CD14-positive monocyte (primary cell): ENCODE measurements around the gene ATF6. TPM values are rescaled to one million over a fixed set of nuclear protein-coding genes. Genes with fewer than 3 reads are reported as not detected.

ENCODE experiments used
- DNase-seq, 3 donors: peaks; one replicate each; pipeline ENCODE4 v3.0.0-alpha.2; 2011 to 2022
- H2AFZ ChIP-seq: 2 replicates; pipeline ENCODE4 v1.6.0; 2012; ENCODE audit warnings: mild to moderate bottlenecking, low read depth, low read length, inconsistent platforms; ENCODE audit not compliant: insufficient read depth, poor library complexity, severe bottlenecking
- H3K27ac ChIP-seq, 2 donors: 1 replicate in 1 of 2; 2 replicates in 1 of 2; pipeline ENCODE4 v1.5.1; 2012 to 2013; ENCODE audit warnings: low read length in 2 of 2, control low read depth in 1 of 2, inconsistent platforms in 1 of 2, low read depth in 1 of 2, mild to moderate bottlenecking in 1 of 2
- H3K27me3 ChIP-seq, 2 donors: one replicate each; pipeline versions ENCODE4 v1.6.0 to v1.6.1; 2011 to 2013; ENCODE audit warnings: low read length in 2 of 2; ENCODE audit not compliant: control insufficient read depth in 2 of 2, insufficient read depth in 2 of 2
- H3K36me3 ChIP-seq, 2 donors: replicated peaks in 1 of 2; 1 replicate in 1 of 2; 2 replicates in 1 of 2; pipeline versions ENCODE4 v1.5.1 to v1.6.1; 2012 to 2013; ENCODE audit warnings: low read length in 2 of 2, control low read depth in 1 of 2, inconsistent platforms in 1 of 2, mild to moderate bottlenecking in 1 of 2; ENCODE audit not compliant: insufficient read depth in 2 of 2, control insufficient read depth in 1 of 2
- H3K4me1 ChIP-seq, 2 donors: 1 replicate in 1 of 2; 2 replicates in 1 of 2; pipeline versions ENCODE4 v1.5.1 to v1.6.1; 2012 to 2013; ENCODE audit warnings: low read length in 2 of 2, control low read depth in 1 of 2, inconsistent platforms in 1 of 2, mild to moderate bottlenecking in 1 of 2, moderate library complexity in 1 of 2; ENCODE audit not compliant: insufficient read depth in 2 of 2, control insufficient read depth in 1 of 2
- H3K4me2 ChIP-seq: replicated peaks from 2 replicates; pipeline ENCODE3; 2012; ENCODE audit warnings: low read length, moderate library complexity, mild to moderate bottlenecking; ENCODE audit not compliant: poor library complexity, severe bottlenecking; ENCODE audit errors: extremely low read depth
- H3K4me3 ChIP-seq, 3 experiments: fragments of 200-600 bp in 1 of 3; sonication (generic) in 1 of 3; replicated peaks in 1 of 3; 1 replicate in 2 of 3; 2 replicates in 1 of 3; pipeline ENCODE4 v1.5.1; 2011 to 2013; ENCODE audit warnings: low read length in 3 of 3, mild to moderate bottlenecking in 3 of 3, control low read depth in 2 of 3, low read depth in 2 of 3, inconsistent platforms in 1 of 3, moderate library complexity in 1 of 3
- H3K79me2 ChIP-seq: 2 replicates; pipeline ENCODE4 v1.6.0; 2012; ENCODE audit warnings: mild to moderate bottlenecking, control low read depth, inconsistent platforms, low read length, moderate library complexity; ENCODE audit not compliant: insufficient read depth
- H3K9ac ChIP-seq: 2 replicates; pipeline ENCODE4 v1.6.0; 2017; ENCODE audit warnings: low read length, mild to moderate bottlenecking; ENCODE audit not compliant: insufficient read depth, poor library complexity, severe bottlenecking
- H3K9me3 ChIP-seq, 2 donors: replicated peaks in 1 of 2; 1 replicate in 1 of 2; 2 replicates in 1 of 2; pipeline versions ENCODE4 v1.5.1 to v1.6.1; 2012 to 2013; ENCODE audit warnings: low read length in 2 of 2, control low read depth in 1 of 2; ENCODE audit not compliant: control insufficient read depth in 1 of 2, insufficient read depth in 1 of 2
- H4K20me1 ChIP-seq: 2 replicates; pipeline ENCODE4 v1.6.0; 2012; ENCODE audit warnings: mild to moderate bottlenecking, low read length, control low read depth, moderate library complexity; ENCODE audit not compliant: insufficient read depth
- H3K27ac Mint-ChIP-seq, 7 donors: one replicate each; pipeline ENCODE4 v1.8.0; 2020; ENCODE audit warnings: mild to moderate bottlenecking in 7 of 7, mixed read lengths in 7 of 7, moderate library complexity in 6 of 7, inconsistent platforms in 2 of 7
- H3K27me3 Mint-ChIP-seq, 3 donors: one replicate each; pipeline ENCODE4 v1.8.0; 2021 to 2022; ENCODE audit warnings: low read depth in 3 of 3, mild to moderate bottlenecking in 3 of 3, mixed read lengths in 3 of 3, moderate library complexity in 3 of 3, inconsistent platforms in 1 of 3
- H3K36me3 Mint-ChIP-seq, 2 donors: one replicate each; pipeline ENCODE4 v1.8.0; 2020; ENCODE audit warnings: mixed read lengths in 2 of 2, inconsistent platforms in 1 of 2, mild to moderate bottlenecking in 1 of 2
- H3K4me1 Mint-ChIP-seq: one replicate; pipeline ENCODE4 v1.8.0; 2020; ENCODE audit warnings: mild to moderate bottlenecking, mixed read lengths
- H3K4me3 Mint-ChIP-seq, 2 donors: one replicate each; pipeline ENCODE4 v1.8.0; 2020; ENCODE audit warnings: mild to moderate bottlenecking in 2 of 2, mixed read lengths in 2 of 2, moderate library complexity in 1 of 2
- H3K9me3 Mint-ChIP-seq, 7 donors: one replicate each; pipeline ENCODE4 v1.8.0; 2020 to 2022; ENCODE audit warnings: mixed read lengths in 7 of 7, mild to moderate bottlenecking in 6 of 7, moderate library complexity in 6 of 7, inconsistent platforms in 2 of 7
- CTCF ChIP-seq: fragments of 200-600 bp; IDR thresholded peaks from one replicate; pipeline ENCODE4 v1.8.0; 2022; ENCODE audit warnings: antibody characterized with exemption, mild to moderate bottlenecking
- WGBS: methylation state at CpG from one replicate; pipeline ENCODE4 v1.1.5; 2013; ENCODE audit warnings: missing lambda C conversion rate; ENCODE audit not compliant: insufficient coverage; 5-methylcytosine and 5-hydroxymethylcytosine counted together
- intact Hi-C, 2 donors: fragments of 100-400 bp; cut with micrococcal nuclease; formaldehyde crosslinking; loops; one replicate each; pipeline versions ENCODE4 v1.15.0 to v1.15.1; 2023
- polyA plus RNA-seq, 3 donors: library from polyadenylated mRNA; depleted of rRNA in 1 of 3; unstranded in 2 of 3; stranded (reverse) in 1 of 3; fragments of 300-500 nt in 2 of 3; fragments of >200 nt in 1 of 3; fragmentation: Illumina TruSeq in 2 of 3; gene quantifications; 1 replicate in 2 of 3; 2 replicates in 1 of 3; pipeline ENCODE4 v1.2.3, GENCODE V29; 2012 to 2021

Gene ATF6
- polyA plus RNA-seq, 3 donors, result 13.4 to 25.6 (median 22.2) TPM

- H3K9me3 ChIP-seq, result no peaks in the 10 kb centered on the region
- no peak for DNase-seq
- peaks cover 16% of the 10 kb centered on the region for H4K20me1 ChIP-seq
- no peak overlapping the region for H3K9ac ChIP-seq
- no peaks in the 10 kb centered on the region for H3K79me2 ChIP-seq
- no peak overlapping the region for H3K4me2 ChIP-seq
- H3K27ac ChIP-seq, result no peak overlapping the region
- no peak overlapping the region for H3K4me3 ChIP-seq
- H3K4me1 ChIP-seq, result no peaks in the 10 kb centered on the region
- H3K27me3 ChIP-seq, result no peaks in the 10 kb centered on the region
- intact Hi-C loops, result no loop called here
- 10% methylated on average over 1 of the region's 1 CpG for WGBS
- TF ChIP-seq CTCF, result no peak
- Mint-ChIP-seq H3K4me3 (no peak overlapping the region), H3K27me3 (no peaks in the 10 kb centered on the region), H3K27ac (no peak overlapping the region), H3K4me1 (no peaks in the 10 kb centered on the region), H3K36me3 (peaks cover 58 to 61% of the 10 kb centered on the region in 2 donors), H3K9me3 (no peaks in the 10 kb centered on the region)
- H3K36me3 ChIP-seq, result peaks cover 40 to 95% of the 10 kb centered on the region in 2 donors
- H2AFZ ChIP-seq, result no peak overlapping the region
These were observed 77.0 kb downstream of the ATF6 start for GRCh38 chr1:161843156-161843555.

- intact Hi-C loops, result no loop called here
- H3K4me3 ChIP-seq, result no peak overlapping the region
- H3K27me3 ChIP-seq, result no peaks in the 10 kb centered on the region
- H4K20me1 ChIP-seq, result peaks cover 9% of the 10 kb centered on the region
- no peaks in the 10 kb centered on the region for H3K79me2 ChIP-seq
- peaks cover under 1% of the 10 kb centered on the region for H3K4me1 Mint-ChIP-seq
- H3K9ac ChIP-seq, result no peak overlapping the region
- H3K27ac ChIP-seq, result no peak overlapping the region
- H2AFZ ChIP-seq, result no peak overlapping the region
- H3K4me1 ChIP-seq, result no peaks in the 10 kb centered on the region
- H3K9me3 ChIP-seq, result no peaks in the 10 kb centered on the region
- no peak overlapping the region for H3K27ac Mint-ChIP-seq
- H3K4me2 ChIP-seq, result no peak overlapping the region
- DNase-seq, result no peak
- no peaks in the 10 kb centered on the region for H3K9me3 Mint-ChIP-seq
- H3K27me3 Mint-ChIP-seq, result no peaks in the 10 kb centered on the region
- no peak overlapping the region for H3K4me3 Mint-ChIP-seq
- TF ChIP-seq CTCF, result no peak
- peaks cover 59 to 63% of the 10 kb centered on the region in 2 donors for H3K36me3 Mint-ChIP-seq
- peaks cover 44 to 95% of the 10 kb centered on the region in 2 donors for H3K36me3 ChIP-seq
These were observed 78.6 kb downstream of the ATF6 start for GRCh38 chr1:161844696-161845095.
